ENCODE results near the gene MAP2K5.

MAP2K5 gene

GRCh38 chr15:67801926-67802914 lies 259.7 kb downstream of the MAP2K5 start:
- no peak overlapping the region for H3K4me3 ChIP-seq (ENCODE audit: control insufficient read depth, low read depth, low read length)
- no peak for DNase-seq (ENCODE audit: low read depth)
- TF ChIP-seq CTCF (conservative IDR thresholded peaks at IDR 0.05; ENCODE audit: control insufficient read depth, insufficient read depth, low read depth, low read length), result no peak

GRCh38 chr15:67803299-67803698 lies 260.8 kb downstream of the MAP2K5 start:
- TF ChIP-seq CTCF (conservative IDR thresholded peaks at IDR 0.05; ENCODE audit: control insufficient read depth, insufficient read depth, low read depth, low read length), result no peak
- no peak for DNase-seq (ENCODE audit: low read depth)
- H3K4me3 ChIP-seq (ENCODE audit: control insufficient read depth, low read depth, low read length), result no peak overlapping the region

GRCh38 chr15:67803996-67804843 lies 261.7 kb downstream of the MAP2K5 start:
- DNase-seq (ENCODE audit: low read depth), result no peak
- H3K4me3 ChIP-seq (ENCODE audit: control insufficient read depth, low read depth, low read length), result no peak overlapping the region
- no peak for TF ChIP-seq CTCF (conservative IDR thresholded peaks at IDR 0.05; ENCODE audit: control insufficient read depth, insufficient read depth, low read depth, low read length)

GRCh38 chr15:67805008-67805665 lies 262.6 kb downstream of the MAP2K5 start:
- no peak for DNase-seq (ENCODE audit: low read depth)
- no peak for TF ChIP-seq CTCF (conservative IDR thresholded peaks at IDR 0.05; ENCODE audit: control insufficient read depth, insufficient read depth, low read depth, low read length)
- no peak overlapping the region for H3K4me3 ChIP-seq (ENCODE audit: control insufficient read depth, low read depth, low read length)

GRCh38 chr15:67805666-67806516 lies 263.4 kb downstream of the MAP2K5 start:
- no peak overlapping the region for H3K4me3 ChIP-seq (ENCODE audit: control insufficient read depth, low read depth, low read length)
- TF ChIP-seq CTCF (conservative IDR thresholded peaks at IDR 0.05; ENCODE audit: control insufficient read depth, insufficient read depth, low read depth, low read length), result no peak
- no peak for DNase-seq (ENCODE audit: low read depth)

Measured in fibroblast of mammary gland (primary cell).